Uterus (tissue), 4 donors: ENCODE data around the gene CD81. TPM values are rescaled to one million over a fixed set of nuclear protein-coding genes. Genes with fewer than 3 reads are reported as not detected.

Experiments
- DNase-seq, 2 donors: peaks; one replicate each; pipeline ENCODE4 v3.0.0-alpha.2; 2019 to 2020
- H3K27ac ChIP-seq, 2 donors: fragments of 200-600 bp; sonication (generic); 1 replicate in 1 of 2; 2 replicates in 1 of 2; pipeline ENCODE4 v1.5.1; 2016 to 2018
- H3K27me3 ChIP-seq, 2 donors: fragments of 200-600 bp; sonication (generic); one replicate each; pipeline ENCODE4 v1.5.1; 2018 to 2019; ENCODE audit warnings: control low read depth in 1 of 2
- H3K36me3 ChIP-seq, 2 donors: fragments of 200-600 bp; sonication (generic); one replicate each; pipeline ENCODE4 v1.5.1; 2019; ENCODE audit warnings: control low read depth in 1 of 2
- H3K4me1 ChIP-seq, 2 donors: fragments of 200-600 bp; sonication (generic); one replicate each; pipeline ENCODE4 v1.5.1; 2018 to 2019; ENCODE audit warnings: control low read depth in 1 of 2
- H3K4me3 ChIP-seq, 2 donors: fragments of 200-600 bp; sonication (generic); 1 replicate in 1 of 2; 2 replicates in 1 of 2; pipeline ENCODE4 v1.5.1; 2018 to 2019; ENCODE audit warnings: mild to moderate bottlenecking in 1 of 2
- H3K9me3 ChIP-seq, 2 donors: fragments of 200-600 bp; sonication (generic); one replicate each; pipeline ENCODE4 v1.5.1; 2019; ENCODE audit warnings: control low read depth in 1 of 2
- POLR2A ChIP-seq, 2 donors: fragments of 450-650 bp; IDR thresholded peaks; one replicate each; pipeline ENCODE4 v1.6.1; 2016; ENCODE audit warnings: antibody characterized with exemption in 2 of 2, mild to moderate bottlenecking in 1 of 2, moderate library complexity in 1 of 2
- intact Hi-C: fragments of 100-400 bp; cut with DNase I; formaldehyde crosslinking; loops from one replicate; pipeline ENCODE4 v1.15.1; 2023; ENCODE audit warnings: low total_unique reads
- total RNA-seq, 4 donors: library from RNA; depleted of rRNA in 3 of 4; stranded (reverse); fragments of >200 nt in 3 of 4; gene quantifications; one replicate each; pipeline versions ENCODE4 v1.1.0 to v1.2.4, GENCODE V29; 2014 to 2023
- TF ChIP-seq, protein P1 (sequence below), 4 experiments: fragments of 200-600 bp in 2 of 4; fragments of 450-650 bp in 2 of 4; sonication (generic) in 2 of 4; IDR thresholded peaks; one replicate each; pipeline ENCODE4 v1.5.1; 2016 to 2019; ENCODE audit warnings: antibody characterized with exemption in 4 of 4, mild to moderate bottlenecking in 2 of 4, moderate library complexity in 1 of 4
- donor health status: DM: yes; HTN: yes; CAD: no.

The CD81 gene
- total RNA-seq, 4 donors from 2014 or later, result 394 to 852 (median 626) TPM

DNA sequence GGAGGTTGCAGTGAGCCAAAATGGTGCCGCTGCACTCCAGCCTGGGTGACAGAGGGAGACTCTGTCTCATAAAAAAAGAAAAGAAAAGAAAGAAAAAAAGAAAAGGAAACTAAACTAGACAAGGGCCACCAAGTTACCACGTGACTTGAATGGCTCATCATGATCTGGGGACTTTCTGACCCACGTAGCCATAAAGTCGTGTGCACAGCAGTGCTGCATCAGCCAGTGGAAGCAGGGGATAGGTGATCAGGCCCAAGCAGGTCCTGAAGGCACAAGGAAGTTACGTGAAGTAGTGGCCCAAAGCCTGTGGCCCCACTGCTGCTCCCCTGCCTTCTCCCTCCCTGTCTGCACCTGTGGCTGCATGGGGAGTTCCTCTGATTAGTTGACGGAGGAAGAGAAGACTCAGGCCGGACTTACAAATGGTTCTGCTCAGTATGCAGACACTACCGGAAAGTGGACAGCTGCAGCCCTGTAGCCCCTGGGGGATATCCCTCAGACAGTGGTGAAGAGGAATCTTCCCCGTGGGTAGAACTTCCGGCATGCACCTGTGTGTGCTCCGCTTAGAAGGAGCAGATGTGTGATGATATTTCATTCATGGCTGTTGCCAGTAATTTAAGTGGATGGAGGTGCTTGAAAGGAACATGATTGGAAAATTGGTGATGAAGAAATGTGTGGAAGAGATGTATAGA, 18.2 kb upstream of the CD81 start:
- no peaks in the 10 kb centered on the region for H3K36me3 ChIP-seq
- H3K27me3 ChIP-seq, result no peaks in the 10 kb centered on the region
- H3K4me3 ChIP-seq, result no peak overlapping the region
- H3K27ac ChIP-seq, result no peak overlapping the region
- TF ChIP-seq POLR2A (IDR thresholded peaks at IDR 0.05), result no peak
- TF ChIP-seq, protein P1, sequence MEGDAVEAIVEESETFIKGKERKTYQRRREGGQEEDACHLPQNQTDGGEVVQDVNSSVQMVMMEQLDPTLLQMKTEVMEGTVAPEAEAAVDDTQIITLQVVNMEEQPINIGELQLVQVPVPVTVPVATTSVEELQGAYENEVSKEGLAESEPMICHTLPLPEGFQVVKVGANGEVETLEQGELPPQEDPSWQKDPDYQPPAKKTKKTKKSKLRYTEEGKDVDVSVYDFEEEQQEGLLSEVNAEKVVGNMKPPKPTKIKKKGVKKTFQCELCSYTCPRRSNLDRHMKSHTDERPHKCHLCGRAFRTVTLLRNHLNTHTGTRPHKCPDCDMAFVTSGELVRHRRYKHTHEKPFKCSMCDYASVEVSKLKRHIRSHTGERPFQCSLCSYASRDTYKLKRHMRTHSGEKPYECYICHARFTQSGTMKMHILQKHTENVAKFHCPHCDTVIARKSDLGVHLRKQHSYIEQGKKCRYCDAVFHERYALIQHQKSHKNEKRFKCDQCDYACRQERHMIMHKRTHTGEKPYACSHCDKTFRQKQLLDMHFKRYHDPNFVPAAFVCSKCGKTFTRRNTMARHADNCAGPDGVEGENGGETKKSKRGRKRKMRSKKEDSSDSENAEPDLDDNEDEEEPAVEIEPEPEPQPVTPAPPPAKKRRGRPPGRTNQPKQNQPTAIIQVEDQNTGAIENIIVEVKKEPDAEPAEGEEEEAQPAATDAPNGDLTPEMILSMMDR (IDR thresholded peaks at IDR 0.05), result no peak
- intact Hi-C loops, result no loop called here
- H3K9me3 ChIP-seq, result no peaks in the 10 kb centered on the region
- H3K4me1 ChIP-seq, result no peaks in the 10 kb centered on the region
- no peak for DNase-seq

- Histone ChIP-seq H3K27ac (no peak overlapping the region), H3K27me3 (no peaks in the 10 kb centered on the region), H3K9me3 (no peaks in the 10 kb centered on the region), H3K4me1 (no peaks in the 10 kb centered on the region), H3K4me3 (no peak overlapping the region), H3K36me3 (no peaks in the 10 kb centered on the region)
- DNase-seq, result no peak
- intact Hi-C loops, result no loop called here
- no peak for TF ChIP-seq POLR2A (IDR thresholded peaks at IDR 0.05)
- TF ChIP-seq, protein P1 (IDR thresholded peaks at IDR 0.05), result no peak
Observed at GRCh38 chr11:2359557-2359956, 17.6 kb upstream of the CD81 start.

GRCh38 chr11:2360081-2360642, 16.9 kb upstream of the CD81 start:
- H3K27ac ChIP-seq, result no peak overlapping the region

DNA sequence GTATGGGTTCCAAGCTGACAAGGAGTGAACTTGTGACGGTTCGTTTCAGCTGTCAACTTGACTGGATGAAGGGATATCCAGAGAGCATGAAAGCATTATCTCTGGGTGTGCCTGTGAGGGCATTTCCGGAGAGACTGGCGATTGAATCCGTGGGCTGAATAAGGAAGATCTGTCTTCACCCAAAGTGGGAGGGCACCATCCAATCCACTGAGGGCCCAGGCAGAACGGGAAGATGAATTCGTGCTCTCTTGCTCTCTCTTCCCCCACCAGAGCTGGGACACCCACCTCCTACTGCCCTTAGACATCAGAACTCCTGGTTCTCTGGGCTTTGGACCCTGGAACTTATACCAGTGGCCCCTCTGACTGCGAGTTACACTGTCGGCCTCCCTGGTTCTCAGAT, 15.5 kb upstream of the CD81 start:
- Histone ChIP-seq H3K4me3 (no peak overlapping the region), H3K27me3 (no peaks in the 10 kb centered on the region), H3K4me1 (no peaks in the 10 kb centered on the region), H3K9me3 (no peaks in the 10 kb centered on the region), H3K36me3 (no peaks in the 10 kb centered on the region), H3K27ac (no peak overlapping the region)
- intact Hi-C loops, result no loop called here
- TF ChIP-seq, protein P1 (IDR thresholded peaks at IDR 0.05), result no peak
- TF ChIP-seq POLR2A (IDR thresholded peaks at IDR 0.05), result no peak
- DNase-seq, result no peak

More at GRCh38 chr11:2360081-2360642, 16.9 kb upstream of the CD81 start:
- Histone ChIP-seq H3K36me3 (no peaks in the 10 kb centered on the region), H3K4me3 (no peak overlapping the region), H3K4me1 (no peaks in the 10 kb centered on the region), H3K27me3 (no peaks in the 10 kb centered on the region), H3K9me3 (no peaks in the 10 kb centered on the region)
- TF ChIP-seq, protein P1 (IDR thresholded peaks at IDR 0.05), result no peak
- TF ChIP-seq POLR2A (IDR thresholded peaks at IDR 0.05), result no peak
- intact Hi-C loops, result no loop called here
- DNase-seq, result no peak

GRCh38 chr11:2362414-2362813, 14.7 kb upstream of the CD81 start:
- Histone ChIP-seq H3K27me3 (no peaks in the 10 kb centered on the region), H3K4me3 (no peak overlapping the region), H3K36me3 (no peaks in the 10 kb centered on the region), H3K9me3 (no peaks in the 10 kb centered on the region), H3K27ac (no peak overlapping the region), H3K4me1 (no peaks in the 10 kb centered on the region)
- TF ChIP-seq, protein P1 (IDR thresholded peaks at IDR 0.05), result no peak
- no peak for TF ChIP-seq POLR2A (IDR thresholded peaks at IDR 0.05)
- DNase-seq, result no peak
- intact Hi-C loops, result no loop called here
